Dendritic cell treated with granulocyte-macrophage colony-stimulating factor and Interleukin-4, amounts not matched to agents 40 ng/mL and 50 ng/mL, for 4 days (primary cell): ENCODE data around the gene TEX264.

Experiments
- H3K27ac Mint-ChIP-seq: one replicate; pipeline ENCODE4 v1.8.0; 2022; ENCODE audit warnings: mild to moderate bottlenecking, mixed read lengths
- H3K27me3 Mint-ChIP-seq: one replicate; pipeline ENCODE4 v1.8.0; 2022; ENCODE audit warnings: mild to moderate bottlenecking, mixed read lengths
- H3K36me3 Mint-ChIP-seq: one replicate; pipeline ENCODE4 v1.8.0; 2022; ENCODE audit warnings: low read depth, mixed read lengths
- H3K4me1 Mint-ChIP-seq: one replicate; pipeline ENCODE4 v1.8.0; 2022; ENCODE audit warnings: low read depth, mixed read lengths
- H3K4me3 Mint-ChIP-seq: one replicate; pipeline ENCODE4 v1.8.0; 2022; ENCODE audit warnings: mild to moderate bottlenecking, moderate library complexity, mixed read lengths
- H3K9me3 Mint-ChIP-seq: one replicate; pipeline ENCODE4 v1.8.0; 2022; ENCODE audit warnings: mixed read lengths
- intact Hi-C: fragments of 100-400 bp; cut with micrococcal nuclease; formaldehyde crosslinking; loops from one replicate; pipeline ENCODE4 v1.15.0; 2022

The TEX264 gene

DNA sequence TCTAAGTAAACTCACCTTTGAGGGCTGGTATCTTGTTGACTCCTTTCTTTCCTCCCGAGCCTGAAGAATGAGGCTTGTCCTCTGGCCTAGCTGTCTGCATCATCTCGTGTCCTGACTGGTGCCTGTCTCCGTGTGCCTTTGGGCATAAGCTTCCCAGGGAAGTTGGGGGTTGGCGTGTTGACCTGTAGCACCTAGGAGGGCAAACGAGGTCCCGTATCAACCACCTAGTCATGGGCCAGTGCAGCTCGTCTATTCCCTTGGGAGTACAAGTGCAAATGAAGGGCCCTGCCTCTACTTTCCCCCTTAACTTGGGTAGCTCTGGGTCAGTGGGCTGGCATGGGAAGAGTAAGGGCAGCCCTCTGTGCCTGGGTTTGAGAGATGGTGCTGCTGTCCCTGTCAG lies 8.7 kb downstream of the TEX264 start:
- peaks cover 88% of the 10 kb centered on the region for H3K4me1 Mint-ChIP-seq
- intact Hi-C loops: loop anchor here (5.0 kb wide), 1 partner anchor 292 kb away; the partner anchor contains the start of gene MANF
- H3K36me3 Mint-ChIP-seq: peaks cover 79% of the 10 kb centered on the region
- no peaks in the 10 kb centered on the region for H3K9me3 Mint-ChIP-seq
- H3K4me3 Mint-ChIP-seq: no peak overlapping the region
- no peak overlapping the region for H3K27ac Mint-ChIP-seq
- H3K27me3 Mint-ChIP-seq: no peaks in the 10 kb centered on the region

DNA sequence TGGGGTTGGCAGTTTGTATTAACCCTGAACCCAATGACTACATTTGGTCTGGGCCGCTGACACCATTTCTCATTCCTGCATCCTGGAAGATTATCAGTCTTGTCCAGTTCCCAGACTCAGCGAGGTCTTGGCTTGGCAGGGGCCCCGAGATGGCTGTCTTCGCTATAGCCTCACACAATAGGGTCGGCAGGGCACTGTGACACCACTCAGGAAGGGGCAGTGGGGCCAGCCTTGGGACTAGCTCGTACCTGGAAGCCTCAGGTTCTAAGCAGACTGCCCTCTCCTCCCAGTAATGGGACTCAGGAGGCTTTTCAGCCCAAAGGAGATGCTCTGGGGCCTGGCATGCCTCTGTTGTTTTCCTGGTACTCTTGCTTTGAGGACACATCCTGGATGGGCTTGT lies 9.1 kb downstream of the TEX264 start:
- H3K27ac Mint-ChIP-seq: peak overlapping the region; percentile 25
- peaks cover 88% of the 10 kb centered on the region for H3K4me1 Mint-ChIP-seq
- no peak overlapping the region for H3K4me3 Mint-ChIP-seq
- peaks cover 79% of the 10 kb centered on the region for H3K36me3 Mint-ChIP-seq
- intact Hi-C loops: loop anchor here (5.0 kb wide), 1 partner anchor 293 kb away; the partner anchor contains the start of gene MANF
- no peaks in the 10 kb centered on the region for H3K9me3 Mint-ChIP-seq
- H3K27me3 Mint-ChIP-seq: no peaks in the 10 kb centered on the region

- intact Hi-C loops: loop anchor here (5.0 kb wide), 1 partner anchor 293 kb away; the partner anchor contains the start of gene MANF
- H3K27ac Mint-ChIP-seq: peak overlapping the region; percentile 25
- no peaks in the 10 kb centered on the region for H3K9me3 Mint-ChIP-seq
- no peak overlapping the region for H3K4me3 Mint-ChIP-seq
- no peaks in the 10 kb centered on the region for H3K27me3 Mint-ChIP-seq
- peaks cover 79% of the 10 kb centered on the region for H3K36me3 Mint-ChIP-seq
- peaks cover 88% of the 10 kb centered on the region for H3K4me1 Mint-ChIP-seq
Observed at GRCh38 chr3:51680663-51681230, 9.7 kb downstream of the TEX264 start.

DNA sequence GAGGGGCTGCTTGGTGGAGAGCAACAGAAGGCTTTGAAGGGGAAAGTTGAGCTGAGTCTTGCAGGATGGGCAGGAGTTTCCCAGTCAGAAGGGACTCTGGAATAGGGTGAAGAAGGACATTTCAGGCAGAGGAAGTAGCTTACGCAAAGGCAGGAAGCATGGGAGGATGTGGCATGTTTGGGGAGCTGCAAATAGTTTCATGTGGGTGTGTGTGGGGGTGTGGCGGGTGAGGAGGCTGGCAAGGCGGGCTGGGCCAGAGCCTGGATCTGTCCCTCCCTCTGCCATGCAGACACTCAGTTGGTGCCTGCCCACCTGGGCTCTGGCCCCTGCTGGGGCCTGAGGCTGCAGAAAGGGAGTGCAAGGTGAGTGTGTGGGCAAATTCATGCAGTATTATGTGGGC lies 10.4 kb downstream of the TEX264 start:
- Mint-ChIP-seq H3K27ac (peak overlapping the region; percentile 16), H3K4me3 (peak overlapping the region; percentile 27), H3K9me3 (no peaks in the 10 kb centered on the region), H3K27me3 (no peaks in the 10 kb centered on the region), H3K4me1 (peaks cover 88% of the 10 kb centered on the region), H3K36me3 (peaks cover 79% of the 10 kb centered on the region)
- intact Hi-C loops: loop anchor here (5.0 kb wide), 1 partner anchor 294 kb away; the partner anchor contains the start of gene MANF

GRCh38 chr3:51682079-51682478 lies 11.0 kb downstream of the TEX264 start:
- Mint-ChIP-seq H3K36me3 (peaks cover 80% of the 10 kb centered on the region), H3K9me3 (no peaks in the 10 kb centered on the region), H3K4me1 (peaks cover 93% of the 10 kb centered on the region), H3K4me3 (no peak overlapping the region), H3K27me3 (no peaks in the 10 kb centered on the region), H3K27ac (peak overlapping the region; percentile 16)
- intact Hi-C loops: loop anchor here (1.0 to 5.0 kb wide), 4 partner anchors 13 to 295 kb away; partner anchors contain the start of gene MANF

- no peaks in the 10 kb centered on the region for H3K9me3 Mint-ChIP-seq
- peak overlapping the region; percentile 16 for H3K27ac Mint-ChIP-seq
- intact Hi-C loops: loop anchor here (1.0 to 5.0 kb wide), 4 partner anchors 14 to 295 kb away; partner anchors contain the start of gene MANF
- no peak overlapping the region for H3K4me3 Mint-ChIP-seq
- H3K36me3 Mint-ChIP-seq: peaks cover 80% of the 10 kb centered on the region
- H3K4me1 Mint-ChIP-seq: peaks cover 94% of the 10 kb centered on the region
- H3K27me3 Mint-ChIP-seq: no peaks in the 10 kb centered on the region
Observed at GRCh38 chr3:51682526-51682925, 11.5 kb downstream of the TEX264 start.

- H3K36me3 Mint-ChIP-seq: peaks cover 80% of the 10 kb centered on the region
- H3K27ac Mint-ChIP-seq: peak overlapping the region; percentile 14
- H3K9me3 Mint-ChIP-seq: no peaks in the 10 kb centered on the region
- peaks cover 87% of the 10 kb centered on the region for H3K4me1 Mint-ChIP-seq
- no peaks in the 10 kb centered on the region for H3K27me3 Mint-ChIP-seq
- no peak overlapping the region for H3K4me3 Mint-ChIP-seq
- intact Hi-C loops: loop anchor here (2.0 to 5.0 kb wide), 2 partner anchors 15 to 296 kb away; partner anchors contain the start of gene MANF
Observed at GRCh38 chr3:51683566-51683965, 12.5 kb downstream of the TEX264 start.

GRCh38 chr3:51684971-51685751 lies 14.1 kb downstream of the TEX264 start:
- Mint-ChIP-seq H3K9me3 (no peaks in the 10 kb centered on the region), H3K4me3 (no peak overlapping the region), H3K27me3 (no peaks in the 10 kb centered on the region), H3K27ac (peak overlapping the region; percentile 72), H3K4me1 (peaks cover 74% of the 10 kb centered on the region), H3K36me3 (peaks cover 83% of the 10 kb centered on the region)
- intact Hi-C loops: loop anchor here (5.0 kb wide), 1 partner anchor 298 kb away; the partner anchor contains the start of gene MANF

DNA sequence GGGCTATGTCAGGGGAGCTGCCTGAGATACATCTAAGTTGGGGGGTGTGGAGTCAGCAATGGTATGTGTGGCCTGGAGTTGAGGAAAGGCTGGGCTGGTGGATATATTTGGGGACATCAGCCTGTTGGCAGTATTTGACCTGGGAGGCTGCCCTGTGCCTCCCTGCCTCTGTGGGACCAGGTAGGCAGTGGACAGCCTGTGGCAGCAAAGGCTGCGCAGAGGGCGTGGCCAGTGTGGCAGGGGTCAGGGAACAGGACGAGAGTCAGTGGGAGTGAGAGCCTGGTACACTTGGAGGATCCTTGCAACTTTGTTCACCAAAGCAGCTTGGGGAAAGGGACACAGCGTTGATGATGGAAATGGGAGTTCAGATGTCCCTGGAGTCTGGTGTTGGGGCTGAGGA lies 15.0 kb downstream of the TEX264 start:
- H3K4me3 Mint-ChIP-seq: no peak overlapping the region
- intact Hi-C loops: no loop called here
- peaks cover 92% of the 10 kb centered on the region for H3K36me3 Mint-ChIP-seq
- no peaks in the 10 kb centered on the region for H3K9me3 Mint-ChIP-seq
- peak overlapping the region; percentile 72 for H3K27ac Mint-ChIP-seq
- H3K4me1 Mint-ChIP-seq: peaks cover 65% of the 10 kb centered on the region
- H3K27me3 Mint-ChIP-seq: no peaks in the 10 kb centered on the region

DNA sequence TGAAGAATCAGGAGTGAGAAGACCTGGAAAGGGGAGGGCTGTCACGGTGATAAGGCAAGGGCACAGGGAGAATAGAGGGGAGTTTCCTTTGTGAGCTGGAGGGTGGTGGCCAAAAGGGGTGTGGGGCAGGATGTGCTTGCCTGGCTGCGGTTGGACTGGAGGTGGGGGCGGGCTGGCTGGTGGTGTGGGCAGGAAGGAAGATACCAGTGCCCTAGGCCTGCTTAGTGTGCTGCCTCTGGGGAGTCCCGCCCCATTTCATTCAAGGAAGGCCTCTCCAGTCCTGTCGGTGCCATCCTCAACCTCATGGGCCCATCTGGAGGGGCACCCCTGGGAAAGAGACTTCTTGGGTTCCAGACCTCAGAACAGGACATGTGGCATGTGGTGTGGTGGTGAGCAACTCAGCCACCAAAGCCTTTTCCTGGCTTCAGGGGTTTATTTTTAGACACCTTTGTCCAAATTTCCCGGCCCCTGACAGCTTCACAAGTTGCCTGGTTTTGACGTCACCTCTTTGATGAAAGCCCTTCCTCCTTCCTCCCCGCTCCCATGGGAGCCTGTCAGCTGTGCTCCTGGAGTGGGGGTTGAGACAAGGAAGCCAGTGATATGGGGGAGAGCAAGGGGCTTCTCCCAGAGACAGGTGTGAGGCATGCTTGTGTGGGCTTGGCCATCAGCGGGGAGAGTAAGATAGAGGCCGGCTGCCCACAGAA lies 15.6 kb downstream of the TEX264 start:
- H3K9me3 Mint-ChIP-seq: no peaks in the 10 kb centered on the region
- peaks cover 59% of the 10 kb centered on the region for H3K4me1 Mint-ChIP-seq
- no peak overlapping the region for H3K4me3 Mint-ChIP-seq
- intact Hi-C loops: no loop called here
- peaks cover 98% of the 10 kb centered on the region for H3K36me3 Mint-ChIP-seq
- peak overlapping the region; percentile 72 for H3K27ac Mint-ChIP-seq
- no peaks in the 10 kb centered on the region for H3K27me3 Mint-ChIP-seq

- no peaks in the 10 kb centered on the region for H3K9me3 Mint-ChIP-seq
- no peak overlapping the region for H3K4me3 Mint-ChIP-seq
- H3K27ac Mint-ChIP-seq: peak overlapping the region; percentile 72
- peaks cover 50% of the 10 kb centered on the region for H3K4me1 Mint-ChIP-seq
- intact Hi-C loops: no loop called here
- no peaks in the 10 kb centered on the region for H3K27me3 Mint-ChIP-seq
- H3K36me3 Mint-ChIP-seq: peaks cover 100% of the 10 kb centered on the region
Observed at GRCh38 chr3:51687431-51688205, 16.6 kb downstream of the TEX264 start.

DNA sequence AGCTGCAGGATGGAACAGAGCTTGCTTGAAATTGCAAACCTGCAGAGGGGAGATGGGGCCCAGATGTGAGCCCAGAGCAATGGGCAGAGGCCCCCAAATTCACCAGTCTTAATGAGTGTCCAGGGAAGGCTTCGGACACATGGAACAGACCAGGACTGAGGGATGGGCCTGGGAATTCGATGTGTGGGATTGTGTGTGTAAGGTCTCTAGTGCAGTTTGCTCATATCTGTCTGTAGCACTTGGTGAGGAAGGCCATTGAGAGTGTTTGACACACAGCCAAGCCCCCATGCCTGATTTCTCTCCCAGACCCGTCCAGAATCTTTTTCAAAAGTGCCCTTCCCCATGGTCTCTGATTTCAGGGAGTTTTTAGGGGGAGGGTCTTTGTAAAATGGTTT lies 17.2 kb downstream of the TEX264 start:
- no peaks in the 10 kb centered on the region for H3K27me3 Mint-ChIP-seq
- peaks cover 44% of the 10 kb centered on the region for H3K4me1 Mint-ChIP-seq
- peak overlapping the region; percentile 72 for H3K27ac Mint-ChIP-seq
- no peaks in the 10 kb centered on the region for H3K9me3 Mint-ChIP-seq
- intact Hi-C loops: no loop called here
- H3K4me3 Mint-ChIP-seq: no peak overlapping the region
- peaks cover 100% of the 10 kb centered on the region for H3K36me3 Mint-ChIP-seq

- Mint-ChIP-seq H3K9me3 (no peaks in the 10 kb centered on the region), H3K27ac (no peak overlapping the region), H3K4me3 (no peak overlapping the region), H3K4me1 (peaks cover 18% of the 10 kb centered on the region), H3K27me3 (no peaks in the 10 kb centered on the region), H3K36me3 (peaks cover 97% of the 10 kb centered on the region)
- intact Hi-C loops: no loop called here
Observed at GRCh38 chr3:51691021-51691420, 20.0 kb downstream of the TEX264 start.
